HG03064 (cell line): Measurements from ENCODE around the gene IL22.
A peak's percentile ranks its signal among the peaks of the same experiment; 100 is the strongest.

Experiments
- ATAC-seq: cut with Tn5 transposase; IDR thresholded peaks from one replicate; pipeline ENCODE4 v1.9.1; 2021; ENCODE audit warnings: low read depth; ENCODE audit not compliant: unreplicated experiment

IL22 gene

GRCh38 chr12:68253504-68253903 lies at the start of gene IL22:
TSS of gene IL22 (minus strand) at chr12:68253604. CDS start at chr12:68253448, 156 bp downstream.
- no peak for ATAC-seq

DNA sequence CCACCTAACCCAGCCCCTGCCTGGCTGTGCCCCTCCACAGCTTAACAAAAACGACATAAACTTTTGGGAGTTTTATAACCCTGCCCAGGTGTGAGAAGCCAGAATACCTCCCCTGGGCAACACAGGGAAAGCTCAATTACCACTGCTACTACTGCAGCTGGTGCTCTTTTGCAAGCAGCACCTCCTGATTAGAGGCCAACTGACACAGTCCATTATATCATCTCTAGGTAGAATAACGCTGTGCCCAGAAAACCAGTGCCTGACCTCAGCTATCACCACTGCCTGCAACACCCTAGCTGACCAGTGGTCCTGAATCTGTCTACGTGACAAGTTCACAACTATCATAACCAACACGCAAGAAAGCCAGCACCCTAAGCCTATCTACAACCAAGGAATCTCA lies 44.5 kb upstream of the IL22 start:
- no peak for ATAC-seq

DNA sequence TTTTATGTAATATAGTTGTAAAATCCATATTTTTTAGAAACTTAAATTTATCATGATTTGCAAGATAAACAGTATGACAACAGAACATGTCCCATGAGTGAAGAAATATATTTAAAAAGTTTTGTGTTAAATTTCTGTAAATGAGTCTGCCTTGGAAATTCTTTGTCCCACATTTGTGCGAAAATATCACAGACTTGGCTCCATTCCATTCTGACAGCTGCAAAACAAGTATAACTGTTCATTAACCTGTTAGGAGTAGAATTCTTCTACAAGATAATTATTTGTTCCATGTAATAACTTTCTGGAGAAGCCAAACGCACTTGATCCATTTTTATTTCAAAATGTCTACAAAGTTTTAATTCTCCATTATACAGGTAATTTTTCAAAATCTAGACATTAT lies 40.8 kb upstream of the IL22 start:
- no peak for ATAC-seq

- no peak for ATAC-seq
These were observed 39.9 kb upstream of the IL22 start for GRCh38 chr12:68293347-68293746.

DNA sequence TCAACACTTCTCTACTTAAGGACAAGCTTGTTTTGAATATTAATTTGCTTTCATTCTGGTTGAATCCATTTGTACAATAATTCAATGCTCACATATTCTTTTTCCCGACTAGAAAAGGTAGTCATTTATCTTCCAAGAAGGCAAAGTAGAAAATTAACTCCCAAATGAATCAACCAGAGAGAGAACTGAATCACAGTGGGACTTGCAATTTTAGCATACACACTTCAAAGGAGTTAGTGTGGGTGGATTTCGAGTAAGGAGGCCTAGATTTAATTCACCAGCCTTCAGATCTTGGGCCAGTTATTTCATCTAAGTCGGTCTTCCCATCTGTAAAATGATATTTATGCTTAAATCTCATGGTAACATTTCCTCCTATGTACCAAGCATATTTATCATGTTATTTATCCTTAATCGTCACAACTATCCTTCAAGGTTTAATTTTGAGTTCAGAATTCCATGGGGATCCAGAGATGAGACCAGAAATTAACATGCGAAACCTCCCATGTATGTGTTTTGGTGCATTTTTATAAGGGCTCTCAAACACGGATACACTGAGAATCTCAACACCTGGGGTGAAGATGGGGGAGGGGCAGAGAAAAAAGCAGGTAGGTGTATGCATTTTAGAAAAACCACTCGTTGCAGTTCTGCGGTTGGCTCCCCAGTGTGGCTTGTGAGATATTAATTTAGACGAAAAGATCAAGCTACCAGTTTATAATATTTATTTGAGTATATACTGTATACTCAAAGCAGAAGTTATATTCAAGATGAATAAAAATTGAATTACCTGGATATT lies 38.9 kb upstream of the IL22 start:
- ATAC-seq = no peak

DNA sequence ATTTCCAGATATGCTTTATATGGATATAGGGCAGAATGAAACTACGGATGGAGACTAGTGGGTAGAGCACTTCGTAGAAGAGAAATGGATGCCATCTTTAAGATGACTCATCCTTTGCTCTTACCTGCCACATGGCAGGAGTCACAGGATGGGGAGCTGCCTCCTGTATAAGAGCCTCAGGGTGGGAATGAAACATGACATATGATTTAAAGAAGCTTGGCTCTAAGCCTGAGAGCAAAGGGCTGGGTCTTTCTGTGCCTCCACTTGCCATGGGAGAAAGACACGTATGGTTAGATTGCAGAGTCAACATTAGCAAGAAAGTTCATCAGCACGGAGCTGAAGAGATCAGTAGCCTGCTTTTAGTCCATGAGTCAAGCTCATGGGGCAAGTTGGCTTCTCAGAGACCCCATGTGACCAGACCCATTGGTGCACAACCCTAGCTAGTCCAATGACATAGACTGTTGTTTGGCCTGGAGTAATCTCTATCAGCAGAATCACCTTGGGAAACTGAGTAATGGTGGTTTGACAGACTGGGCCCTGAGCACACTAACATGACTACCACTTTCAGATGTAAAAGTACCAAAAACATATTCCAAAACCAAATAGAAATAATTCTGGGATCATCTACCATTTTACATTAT lies 38.1 kb upstream of the IL22 start:
- no peak for ATAC-seq

DNA sequence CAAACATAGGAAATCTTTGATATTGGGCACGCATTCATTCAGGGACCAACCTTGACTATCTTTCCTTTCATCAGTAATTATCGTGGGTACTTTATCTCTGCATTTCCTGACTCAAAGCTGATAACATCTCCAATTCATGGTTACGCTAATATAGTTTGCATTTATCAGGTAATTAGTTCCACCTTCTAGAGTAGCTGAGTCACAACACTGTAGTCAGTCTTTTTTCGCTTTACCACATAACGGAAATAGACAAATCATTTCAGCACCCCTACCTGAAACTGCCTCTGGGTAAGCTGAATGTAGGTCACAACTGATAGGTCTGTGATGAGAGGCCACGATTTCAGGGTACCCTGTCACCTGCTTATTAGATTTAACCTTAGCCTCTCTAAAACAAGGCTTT lies 36.7 kb upstream of the IL22 start:
- peak; percentile 94 for ATAC-seq

- no peak for ATAC-seq
These were observed 33.7 kb upstream of the IL22 start for GRCh38 chr12:68287106-68287505.

DNA sequence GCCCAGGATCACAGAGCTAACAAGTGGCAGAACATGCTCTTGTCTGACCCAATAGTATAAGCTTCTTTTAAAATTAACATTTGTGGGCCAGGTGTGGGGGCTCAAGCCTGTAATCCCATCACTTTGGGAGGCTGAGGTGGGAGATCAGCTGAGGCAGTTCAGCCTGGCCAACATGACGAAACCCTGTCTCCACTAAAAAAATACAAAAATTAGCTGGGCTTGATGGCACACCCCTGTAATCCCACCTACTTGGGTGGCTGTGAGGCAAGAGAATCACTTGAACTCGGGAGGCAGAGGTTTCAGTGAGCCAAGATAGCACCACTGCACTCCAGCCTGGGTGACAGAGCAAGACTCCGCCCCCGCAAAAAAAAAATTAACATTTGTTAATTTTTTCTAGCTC lies 33.0 kb upstream of the IL22 start:
- ATAC-seq = no peak

DNA sequence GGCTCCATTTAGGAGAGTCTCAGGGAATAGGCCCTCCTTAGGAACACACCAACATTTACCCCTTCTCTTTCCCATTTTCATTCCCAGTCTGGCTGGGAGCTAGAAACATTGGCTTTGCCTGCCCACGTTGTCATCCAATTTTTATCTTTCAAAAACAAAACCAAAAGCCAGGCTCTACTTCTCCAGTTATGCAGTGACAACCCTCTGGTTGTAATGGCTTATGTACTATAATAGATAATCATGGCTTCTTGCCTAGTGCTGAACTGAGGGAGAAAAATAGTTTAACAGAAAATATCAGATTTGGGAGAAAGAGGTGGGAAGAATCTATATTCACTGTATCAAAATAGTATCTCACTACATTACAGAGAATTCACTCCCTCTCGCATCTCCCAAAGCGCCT lies 32.1 kb upstream of the IL22 start:
- ATAC-seq = no peak

GRCh38 chr12:68281322-68282077 lies 28.1 kb upstream of the IL22 start:
- ATAC-seq = no peak

- ATAC-seq = no peak
These were observed 26.8 kb upstream of the IL22 start for GRCh38 chr12:68280240-68280639.

GRCh38 chr12:68279227-68280054 lies 26.0 kb upstream of the IL22 start:
- ATAC-seq = no peak

DNA sequence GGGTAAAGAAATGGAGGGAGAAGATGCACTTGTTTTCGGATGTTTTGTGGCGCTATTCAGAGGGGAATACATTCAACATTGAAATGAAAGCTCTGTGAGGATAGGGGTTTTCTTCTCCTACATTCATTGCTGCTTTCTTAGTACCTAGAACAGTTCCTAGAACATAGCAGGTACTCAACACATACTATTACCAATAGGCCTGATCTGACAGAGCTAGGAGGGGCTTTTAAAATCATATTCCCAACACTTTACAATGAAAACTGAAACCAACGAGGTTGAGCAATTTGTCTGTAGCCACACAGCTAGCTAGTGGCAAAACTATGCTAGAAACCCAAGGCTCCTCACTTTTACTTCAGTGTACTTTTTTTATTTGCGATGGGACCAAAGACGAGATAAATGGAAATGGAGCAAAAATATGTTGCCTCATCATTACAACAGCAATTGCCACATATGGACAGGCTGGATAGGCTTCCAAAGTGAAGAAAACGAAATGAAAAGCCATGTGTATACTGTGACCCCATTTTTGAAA lies 23.1 kb upstream of the IL22 start:
- no peak for ATAC-seq

DNA sequence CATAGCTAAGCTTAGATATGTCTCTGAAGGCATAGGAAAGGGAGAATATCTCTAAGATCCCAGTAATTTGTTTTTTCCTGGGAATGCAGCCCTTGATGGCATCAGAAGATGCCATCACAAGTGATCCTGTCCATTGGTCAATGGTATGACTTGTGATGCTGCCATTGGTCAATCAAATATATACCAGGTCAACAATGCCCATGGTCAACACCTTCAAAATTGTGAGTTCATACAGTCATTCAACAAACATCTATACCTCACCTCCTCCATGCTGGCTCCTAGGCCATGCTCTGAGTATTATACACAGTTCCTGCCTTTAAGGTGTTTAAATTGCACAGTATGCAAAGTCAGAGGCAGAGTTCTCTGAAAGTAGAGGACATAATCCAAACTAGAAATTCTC lies 19.3 kb upstream of the IL22 start:
- no peak for ATAC-seq

GRCh38 chr12:68271346-68271745 lies 17.9 kb upstream of the IL22 start:
- no peak for ATAC-seq

- ATAC-seq = no peak
These were observed 17.0 kb upstream of the IL22 start for GRCh38 chr12:68270358-68270757.

DNA sequence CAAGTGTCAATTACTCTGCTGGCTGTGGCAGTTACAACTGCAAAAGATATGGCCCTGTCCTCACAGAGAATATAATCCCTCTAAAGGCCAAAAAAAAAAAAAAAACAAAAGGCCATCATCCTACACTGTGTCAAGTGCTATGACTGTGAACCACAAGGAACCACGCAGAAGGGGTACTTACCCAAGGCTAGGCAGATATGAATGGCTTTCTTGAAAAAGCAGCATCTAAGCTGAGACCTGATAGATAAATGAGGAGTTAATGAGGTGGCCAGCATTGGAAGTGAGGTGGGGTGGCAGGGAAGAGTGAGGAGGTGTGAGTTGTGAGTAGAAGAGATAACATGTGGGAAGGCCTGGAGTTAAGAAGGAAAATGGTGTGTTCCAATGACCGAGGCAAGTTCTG lies 16.4 kb upstream of the IL22 start:
- no peak for ATAC-seq

DNA sequence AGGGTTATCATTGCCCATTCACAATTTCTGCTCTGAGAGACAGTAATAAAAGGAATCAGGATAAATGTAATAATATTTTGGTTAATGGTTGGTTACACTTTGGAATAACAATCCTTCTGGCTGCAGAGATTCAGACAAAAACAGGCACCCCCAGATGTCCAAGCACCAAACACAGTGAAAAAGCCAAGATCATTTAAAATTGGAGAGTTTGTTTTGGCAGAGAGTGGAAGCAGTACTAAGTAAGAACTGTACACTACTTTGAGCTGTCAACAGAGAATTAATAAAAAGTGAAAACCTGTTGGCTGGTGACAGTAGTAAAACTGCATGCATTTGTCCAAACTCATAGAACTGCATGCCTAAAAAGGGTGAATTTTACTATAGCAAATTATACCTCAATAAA lies 15.6 kb upstream of the IL22 start:
- ATAC-seq = no peak

DNA sequence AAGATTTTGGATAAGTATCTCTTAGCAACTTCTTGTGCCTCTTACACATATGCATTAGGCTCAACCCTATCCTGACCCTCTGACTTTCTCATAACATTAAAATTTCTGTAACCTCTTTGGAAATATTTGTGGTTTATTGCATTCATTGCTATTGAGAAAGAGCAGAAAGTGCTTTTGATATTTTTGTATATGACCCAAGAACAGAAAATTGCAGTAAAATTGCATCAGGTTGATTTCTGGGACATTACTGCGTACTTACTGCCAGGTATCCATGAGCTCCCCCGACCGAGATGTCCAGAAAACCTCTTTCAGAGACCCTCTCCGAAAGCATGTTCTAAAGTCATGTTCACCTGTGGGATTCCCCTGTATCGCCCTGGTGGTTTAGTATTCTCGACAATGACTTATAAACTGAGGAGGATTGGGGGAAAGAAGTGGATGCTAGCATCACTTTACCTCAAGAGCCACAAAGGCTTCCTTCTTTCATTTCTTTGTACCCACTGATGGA lies 14.5 kb upstream of the IL22 start:
- no peak for ATAC-seq
